Measurements from ENCODE around the gene HECW1.
"Not testable (repeated sequence)": the region's sequence is repeated elsewhere in the genome, so short reads cannot be mapped to it uniquely, and the experiment has no call there.

Gene HECW1

GRCh38 chr7:43467846-43468245 is 355.4 kb downstream of the HECW1 start:
- TF ChIP-seq ZNF274 (IDR thresholded peaks at IDR 0.05; ENCODE audit: low read depth, low read length) = no peak
- no peak overlapping the region for H3K4me3 ChIP-seq (ENCODE audit: low read length)

GRCh38 chr7:43469051-43469450 is 356.6 kb downstream of the HECW1 start:
- no peak overlapping the region for H3K4me3 ChIP-seq (ENCODE audit: low read length)
- no peak for TF ChIP-seq ZNF274 (IDR thresholded peaks at IDR 0.05; ENCODE audit: low read depth, low read length)

- TF ChIP-seq ZNF274 (IDR thresholded peaks at IDR 0.05; ENCODE audit: low read depth, low read length) = no peak
- H3K4me3 ChIP-seq (ENCODE audit: low read length) = no peak overlapping the region
Observed at GRCh38 chr7:43470110-43470509, 357.7 kb downstream of the HECW1 start.

GRCh38 chr7:43475983-43476382 is 363.5 kb downstream of the HECW1 start:
- H3K4me3 ChIP-seq (ENCODE audit: low read length) = no peak overlapping the region
- TF ChIP-seq ZNF274 (IDR thresholded peaks at IDR 0.05; ENCODE audit: low read depth, low read length) = no peak

- no peak for TF ChIP-seq ZNF274 (IDR thresholded peaks at IDR 0.05; ENCODE audit: low read depth, low read length)
- no peak overlapping the region for H3K4me3 ChIP-seq (ENCODE audit: low read length)
Observed at GRCh38 chr7:43476896-43477295, 364.4 kb downstream of the HECW1 start.

GRCh38 chr7:43479042-43479441 is 366.6 kb downstream of the HECW1 start:
- no peak for TF ChIP-seq ZNF274 (IDR thresholded peaks at IDR 0.05; ENCODE audit: low read depth, low read length)
- no peak overlapping the region for H3K4me3 ChIP-seq (ENCODE audit: low read length)

- no peak overlapping the region for H3K4me3 ChIP-seq (ENCODE audit: low read length)
- TF ChIP-seq ZNF274 (IDR thresholded peaks at IDR 0.05; ENCODE audit: low read depth, low read length) = no peak
Observed at GRCh38 chr7:43479543-43479942, 367.1 kb downstream of the HECW1 start.

GRCh38 chr7:43480581-43480980 is 368.1 kb downstream of the HECW1 start:
- H3K4me3 ChIP-seq (ENCODE audit: low read length) = no peak overlapping the region
- no peak for TF ChIP-seq ZNF274 (IDR thresholded peaks at IDR 0.05; ENCODE audit: low read depth, low read length)

GRCh38 chr7:43481902-43482678 is 369.6 kb downstream of the HECW1 start:
- no peak for TF ChIP-seq ZNF274 (IDR thresholded peaks at IDR 0.05; ENCODE audit: low read depth, low read length)
- no peak overlapping the region for H3K4me3 ChIP-seq (ENCODE audit: low read length)

- TF ChIP-seq ZNF274 (IDR thresholded peaks at IDR 0.05; ENCODE audit: low read depth, low read length) = no peak
- H3K4me3 ChIP-seq (ENCODE audit: low read length) = no peak overlapping the region
Observed at GRCh38 chr7:43482679-43483252, 370.3 kb downstream of the HECW1 start.

- H3K4me3 ChIP-seq (ENCODE audit: low read length) = no peak overlapping the region
- no peak for TF ChIP-seq ZNF274 (IDR thresholded peaks at IDR 0.05; ENCODE audit: low read depth, low read length)
Observed at GRCh38 chr7:43484678-43485395, 372.4 kb downstream of the HECW1 start.

GRCh38 chr7:43485580-43485979 is 373.1 kb downstream of the HECW1 start:
- TF ChIP-seq ZNF274 (IDR thresholded peaks at IDR 0.05; ENCODE audit: low read depth, low read length) = no peak
- no peak overlapping the region for H3K4me3 ChIP-seq (ENCODE audit: low read length)

- not testable (repeated sequence) for H3K4me3 ChIP-seq (ENCODE audit: low read length)
Observed at GRCh38 chr7:43486008-43486407, 373.6 kb downstream of the HECW1 start.

GRCh38 chr7:43486634-43487033 is 374.2 kb downstream of the HECW1 start:
- no peak for TF ChIP-seq ZNF274 (IDR thresholded peaks at IDR 0.05; ENCODE audit: low read depth, low read length)
- no peak overlapping the region for H3K4me3 ChIP-seq (ENCODE audit: low read length)

- TF ChIP-seq ZNF274 (IDR thresholded peaks at IDR 0.05; ENCODE audit: low read depth, low read length) = no peak
- H3K4me3 ChIP-seq (ENCODE audit: low read length) = no peak overlapping the region
Observed at GRCh38 chr7:43487731-43488073, 375.3 kb downstream of the HECW1 start.
